ENCODE data around the gene CCL25. TPM values are rescaled to one million over a fixed set of nuclear protein-coding genes. Genes with fewer than 3 reads are reported as not detected.

The CCL25 gene
- total and polyA plus RNA-seq, 2 of the 13 experiments (the other 11 are each of a cell fraction or from before 2014, with no cell fraction given), result not detected

GRCh38 chr19:8005534-8006256, 46.9 kb upstream of the CCL25 start, which contains the start of gene ELAVL1 (continued):
- TF ChIP-seq ZNF775 (CRISPR knock-in tag; IDR thresholded peaks at IDR 0.05; ENCODE audit: borderline replicate concordance), result no peak
- 0 out of 2 replicates have a peak, but pooled peaks have one; percentile 32 for TF ChIP-seq ZSCAN12 (CRISPR knock-in tag; IDR thresholded peaks at IDR 0.05)
- no peak for TF ChIP-seq GATA4 (IDR thresholded peaks at IDR 0.05; ENCODE audit: borderline replicate concordance, low read depth)
- TF ChIP-seq TAF15 (IDR thresholded peaks at IDR 0.05; ENCODE audit: low read depth, low read length, poor library complexity, severe bottlenecking), result no peak
- peak; percentile 82 for TF ChIP-seq TBX2 (CRISPR knock-in tag; IDR thresholded peaks at IDR 0.05; ENCODE audit: borderline replicate concordance)
- no peak for TF ChIP-seq CEBPG (CRISPR knock-in tag; IDR thresholded peaks at IDR 0.05)
- TF ChIP-seq, protein P1, sequence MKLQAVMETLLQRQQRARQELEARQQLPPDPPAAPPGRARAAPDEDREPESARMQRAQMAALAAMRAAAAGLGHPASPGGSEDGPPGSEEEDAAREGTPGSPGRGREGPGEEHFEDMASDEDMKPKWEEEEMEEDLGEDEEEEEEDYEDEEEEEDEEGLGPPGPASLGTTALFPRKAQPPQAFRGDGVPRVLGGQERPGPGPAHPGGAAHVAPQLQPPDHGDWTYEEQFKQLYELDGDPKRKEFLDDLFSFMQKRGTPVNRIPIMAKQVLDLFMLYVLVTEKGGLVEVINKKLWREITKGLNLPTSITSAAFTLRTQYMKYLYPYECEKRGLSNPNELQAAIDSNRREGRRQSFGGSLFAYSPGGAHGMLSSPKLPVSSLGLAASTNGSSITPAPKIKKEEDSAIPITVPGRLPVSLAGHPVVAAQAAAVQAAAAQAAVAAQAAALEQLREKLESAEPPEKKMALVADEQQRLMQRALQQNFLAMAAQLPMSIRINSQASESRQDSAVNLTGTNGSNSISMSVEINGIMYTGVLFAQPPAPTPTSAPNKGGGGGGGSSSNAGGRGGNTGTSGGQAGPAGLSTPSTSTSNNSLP (IDR thresholded peaks at IDR 0.05; ENCODE audit: low read depth, low read length), result no peak
- no peak for TF ChIP-seq ZNF619 (CRISPR knock-in tag; IDR thresholded peaks at IDR 0.05)
- no peak for TF ChIP-seq NFATC3 (CRISPR knock-in tag; IDR thresholded peaks at IDR 0.05)
- TF ChIP-seq, protein P2, sequence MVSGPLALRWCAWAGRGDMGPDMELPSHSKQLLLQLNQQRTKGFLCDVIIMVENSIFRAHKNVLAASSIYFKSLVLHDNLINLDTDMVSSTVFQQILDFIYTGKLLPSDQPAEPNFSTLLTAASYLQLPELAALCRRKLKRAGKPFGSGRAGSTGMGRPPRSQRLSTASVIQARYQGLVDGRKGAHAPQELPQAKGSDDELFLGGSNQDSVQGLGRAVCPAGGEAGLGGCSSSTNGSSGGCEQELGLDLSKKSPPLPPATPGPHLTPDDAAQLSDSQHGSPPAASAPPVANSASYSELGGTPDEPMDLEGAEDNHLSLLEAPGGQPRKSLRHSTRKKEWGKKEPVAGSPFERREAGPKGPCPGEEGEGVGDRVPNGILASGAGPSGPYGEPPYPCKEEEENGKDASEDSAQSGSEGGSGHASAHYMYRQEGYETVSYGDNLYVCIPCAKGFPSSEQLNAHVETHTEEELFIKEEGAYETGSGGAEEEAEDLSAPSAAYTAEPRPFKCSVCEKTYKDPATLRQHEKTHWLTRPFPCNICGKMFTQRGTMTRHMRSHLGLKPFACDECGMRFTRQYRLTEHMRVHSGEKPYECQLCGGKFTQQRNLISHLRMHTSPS (CRISPR knock-in tag; IDR thresholded peaks at IDR 0.05; ENCODE audit: low read depth), result no peak
- TF ChIP-seq GATAD2A (CRISPR knock-in tag; IDR thresholded peaks at IDR 0.05), result no peak
- peak; percentile 52; the same call in 1 of the 2 replicates for TF ChIP-seq ZNF33B (CRISPR knock-in tag; IDR thresholded peaks at IDR 0.05)
- peak; percentile 71; the same call in 1 of the 2 replicates for TF ChIP-seq ADNP (CRISPR knock-in tag; IDR thresholded peaks at IDR 0.05)
- no peak for TF ChIP-seq ZNF431 (CRISPR knock-in tag; IDR thresholded peaks at IDR 0.05; ENCODE audit: borderline replicate concordance, low read depth)
- 0 out of 2 replicates have a peak, but pooled peaks have one; percentile 21 for TF ChIP-seq POGZ (CRISPR knock-in tag; IDR thresholded peaks at IDR 0.05)
- TF ChIP-seq PAF1 (CRISPR knock-in tag; IDR thresholded peaks at IDR 0.05), result no peak
- TF ChIP-seq ASH2L (IDR thresholded peaks at IDR 0.05; ENCODE audit: insufficient read length, low read depth, low read length), result peak; percentile 72
- TF ChIP-seq SP5 (CRISPR knock-in tag; IDR thresholded peaks at IDR 0.05; ENCODE audit: borderline replicate concordance, low read depth), result 0 out of 2 replicates have a peak, but pooled peaks have one; percentile 16
- no peak for TF ChIP-seq SRSF4 (IDR thresholded peaks at IDR 0.05; ENCODE audit: low read depth, low read length, poor library complexity, severe bottlenecking)
- TF ChIP-seq, protein P3, sequence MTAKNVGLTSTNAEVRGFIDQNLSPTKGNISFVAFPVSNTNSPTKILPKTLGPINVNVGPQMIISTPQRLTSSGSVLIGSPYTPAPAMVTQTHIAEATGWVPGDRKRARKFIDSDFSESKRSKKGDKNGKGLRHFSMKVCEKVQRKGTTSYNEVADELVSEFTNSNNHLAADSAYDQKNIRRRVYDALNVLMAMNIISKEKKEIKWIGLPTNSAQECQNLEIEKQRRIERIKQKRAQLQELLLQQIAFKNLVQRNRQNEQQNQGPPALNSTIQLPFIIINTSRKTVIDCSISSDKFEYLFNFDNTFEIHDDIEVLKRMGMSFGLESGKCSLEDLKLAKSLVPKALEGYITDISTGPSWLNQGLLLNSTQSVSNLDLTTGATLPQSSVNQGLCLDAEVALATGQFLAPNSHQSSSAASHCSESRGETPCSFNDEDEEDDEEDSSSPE (CRISPR knock-in tag; IDR thresholded peaks at IDR 0.05), result peak; percentile 57; the same call in 1 of the 2 replicates
- TF ChIP-seq NFKB2 (CRISPR knock-in tag; IDR thresholded peaks at IDR 0.05; ENCODE audit: borderline replicate concordance), result peak; percentile 18; the same call in 1 of the 2 replicates
- TF ChIP-seq ZMYM3 (CRISPR knock-in tag; IDR thresholded peaks at IDR 0.05), result peak; percentile 82
- TF ChIP-seq ZBTB1 (CRISPR knock-in tag; IDR thresholded peaks at IDR 0.05; ENCODE audit: borderline replicate concordance), result no peak
- peak; percentile 60; the same call in 1 of the 2 replicates for TF ChIP-seq SRY (CRISPR knock-in tag; IDR thresholded peaks at IDR 0.05)
- TF ChIP-seq PAWR (CRISPR knock-in tag; IDR thresholded peaks at IDR 0.05; ENCODE audit: borderline replicate concordance), result no peak
- no peak for TF ChIP-seq HMGA1 (CRISPR knock-in tag; conservative IDR thresholded peaks at IDR 0.05)
- TF ChIP-seq FOXA1 (IDR thresholded peaks at IDR 0.05), result no peak
- 0 out of 2 replicates have a peak, but pooled peaks have one; percentile 15 for TF ChIP-seq FOXA1 (CRISPR knock-in tag; IDR thresholded peaks at IDR 0.05)

Data from HepG2 (cell line).